Keratinocyte (primary cell): Measurements from ENCODE around the gene SAMD4A. TPM values are rescaled to one million over a fixed set of nuclear protein-coding genes. Genes with fewer than 3 reads are reported as not detected.

Experiments
- DNase-seq: peaks from one replicate; pipeline ENCODE4 v3.0.0-alpha.2; 2011; ENCODE audit warnings: low read depth, missing footprints, low spot score
- FAIRE-seq: peaks from 2 replicates; lab custom pipeline; 2011; peaks lifted over from hg19 to GRCh38; lab: Jason Lieb, UNC
- H2AFZ ChIP-seq: 2 replicates; pipeline ENCODE4 v1.6.0; 2012; ENCODE audit warnings: low read length, control low read depth, inconsistent platforms; ENCODE audit not compliant: control insufficient read depth
- H3K27ac ChIP-seq: 2 replicates; pipeline ENCODE4 v1.5.1; 2011; ENCODE audit warnings: low read length; ENCODE audit not compliant: control insufficient read depth, insufficient read depth
- H3K27me3 ChIP-seq: 3 replicates; pipeline ENCODE4 v1.6.0; 2011; ENCODE audit warnings: low read length; ENCODE audit not compliant: control insufficient read depth, insufficient read depth; ENCODE audit errors: extremely low read depth
- H3K36me3 ChIP-seq, 2 experiments: 2 replicates in 1 of 2; 3 replicates in 1 of 2; pipeline ENCODE4 v1.5.1; 2011; ENCODE audit warnings: low read length in 2 of 2, mild to moderate bottlenecking in 1 of 2; ENCODE audit not compliant: control insufficient read depth in 2 of 2, insufficient read depth in 2 of 2; ENCODE audit errors: extremely low read depth in 1 of 2
- H3K4me1 ChIP-seq: 3 replicates; pipeline ENCODE4 v1.5.1; 2011; ENCODE audit warnings: low read length; ENCODE audit not compliant: control insufficient read depth, insufficient read depth; ENCODE audit errors: extremely low read depth
- H3K4me2 ChIP-seq: 3 replicates; pipeline ENCODE4 v1.6.0; 2011; ENCODE audit warnings: low read depth, low read length; ENCODE audit not compliant: control insufficient read depth, insufficient read depth; ENCODE audit errors: extremely low read depth
- H3K4me3 ChIP-seq, 3 experiments: fragments of 200-600 bp in 1 of 3; sonication (generic) in 1 of 3; 2 replicates in 2 of 3; 3 replicates in 1 of 3; pipeline ENCODE4 v1.5.1; 2011 to 2016; ENCODE audit warnings: low read length in 3 of 3, mild to moderate bottlenecking in 3 of 3, control low read depth in 2 of 3, inconsistent platforms in 1 of 3, low read depth in 1 of 3, mixed read lengths in 1 of 3, mixed run types in 1 of 3, moderate library complexity in 1 of 3; ENCODE audit not compliant: control insufficient read depth in 2 of 3, insufficient read depth in 2 of 3; ENCODE audit errors: extremely low read depth in 1 of 3
- H3K79me2 ChIP-seq: 2 replicates; pipeline ENCODE4 v1.6.0; 2012; ENCODE audit warnings: low read length; ENCODE audit not compliant: control insufficient read depth, insufficient read depth
- H3K9ac ChIP-seq: 3 replicates; pipeline ENCODE4 v1.6.0; 2011; ENCODE audit warnings: low read length; ENCODE audit not compliant: control insufficient read depth, insufficient read depth; ENCODE audit errors: extremely low read depth
- H3K9me1 ChIP-seq: 3 replicates; pipeline ENCODE4 v1.6.0; 2011; ENCODE audit warnings: low read length; ENCODE audit not compliant: control insufficient read depth, insufficient read depth; ENCODE audit errors: extremely low read depth
- H3K9me3 ChIP-seq: 2 replicates; pipeline ENCODE4 v1.5.1; 2012; ENCODE audit warnings: low read depth, low read length; ENCODE audit not compliant: control insufficient read depth
- H4K20me1 ChIP-seq: 3 replicates; pipeline ENCODE4 v1.6.0; 2011; ENCODE audit warnings: low read length; ENCODE audit not compliant: control insufficient read depth, insufficient read depth; ENCODE audit errors: extremely low read depth
- CTCF ChIP-seq, 3 experiments: IDR thresholded peaks in 1 of 3; conservative IDR thresholded peaks in 1 of 3; optimal IDR thresholded peaks in 1 of 3; 2 replicates in 2 of 3; 3 replicates in 1 of 3; pipeline versions ENCODE3 to v1.5.1; 2011; ENCODE audit warnings: low read length in 3 of 3, mild to moderate bottlenecking in 3 of 3, moderate library complexity in 2 of 3, control low read depth in 1 of 3, inconsistent platforms in 1 of 3; ENCODE audit not compliant: insufficient read depth in 2 of 3; ENCODE audit errors: extremely low read depth in 1 of 3
- EZH2 ChIP-seq: IDR thresholded peaks from one replicate; pipeline ENCODE4 v1.6.1; 2012; ENCODE audit warnings: inconsistent platforms, mild to moderate bottlenecking, low read length, moderate library complexity
- dilution Hi-C: fragments of 300-500 bp; cut with MboI; formaldehyde crosslinking; loops from one replicate; pipeline ENCODE4 v1.7.0; 2020; ENCODE audit warnings: low sequenced_read_pairs; ENCODE audit not compliant: extremely low pct_ligation_motif_present
- polyA plus RNA-seq, 5 experiments: library from polyadenylated mRNA; depleted of rRNA in 3 of 5; stranded (reverse) in 3 of 5; stranded (forward) in 1 of 5; unstranded in 1 of 5; fragments of >200 nt; gene quantifications; 1 replicate in 1 of 5; 2 replicates in 3 of 5; 3 replicates in 1 of 5; pipeline versions ENCODE4 v1.2.1 to v1.2.3, GENCODE V29; 2011 to 2012; ENCODE audit warnings: missing spikeins in 2 of 5, low read depth in 1 of 5, low replicate concordance in 1 of 5

Gene SAMD4A
- polyA plus RNA-seq, 1 donor (not counting 4 experiments of a cell fraction or from before 2014, with no cell fraction given), result 16.2 TPM

- Histone ChIP-seq H3K4me2 (no peak overlapping the region), H3K4me3 (no peak overlapping the region), H3K79me2 (peaks cover 5% of the 10 kb centered on the region), H3K27ac (no peak overlapping the region), H3K9me1 (no peaks in the 10 kb centered on the region), H2AFZ (no peak overlapping the region), H3K9me3 (no peaks in the 10 kb centered on the region), H3K4me1 (no peaks in the 10 kb centered on the region), H4K20me1 (no peaks in the 10 kb centered on the region), H3K36me3 (peaks cover 0 to 7% of the 10 kb centered on the region in 2 experiments), H3K9ac (no peak overlapping the region), H3K27me3 (no peaks in the 10 kb centered on the region)
- no peak for FAIRE-seq
- no peak for TF ChIP-seq CTCF (optimal IDR thresholded peaks at IDR 0.05 in 1 of 3, IDR thresholded peaks at IDR 0.05 in 1 of 3, conservative IDR thresholded peaks at IDR 0.05 in 1 of 3; ENCODE audit: extremely low read depth in 1 of 3, insufficient read depth in 2 of 3, low read length in 3 of 3)
- TF ChIP-seq EZH2, result no peak
- no peak for DNase-seq
- dilution Hi-C loops, result no loop called here
These were observed 145.7 kb downstream of the SAMD4A start for GRCh38 chr14:54712465-54713200.

GRCh38 chr14:54713379-54713778 lies 146.5 kb downstream of the SAMD4A start:
- H3K9ac ChIP-seq, result no peak overlapping the region
- H3K27ac ChIP-seq, result no peak overlapping the region
- H3K27me3 ChIP-seq, result no peaks in the 10 kb centered on the region
- no peak for DNase-seq
- no peak overlapping the region for H2AFZ ChIP-seq
- H3K9me1 ChIP-seq, result no peaks in the 10 kb centered on the region
- no peak overlapping the region for H3K4me3 ChIP-seq
- dilution Hi-C loops, result no loop called here
- H3K4me1 ChIP-seq, result no peaks in the 10 kb centered on the region
- no peaks in the 10 kb centered on the region for H3K9me3 ChIP-seq
- peaks cover 0 to 9% of the 10 kb centered on the region in 2 experiments for H3K36me3 ChIP-seq
- no peak for TF ChIP-seq CTCF (optimal IDR thresholded peaks at IDR 0.05 in 1 of 3, IDR thresholded peaks at IDR 0.05 in 1 of 3, conservative IDR thresholded peaks at IDR 0.05 in 1 of 3; ENCODE audit: extremely low read depth in 1 of 3, insufficient read depth in 2 of 3, low read length in 3 of 3)
- no peak for TF ChIP-seq EZH2
- H4K20me1 ChIP-seq, result no peaks in the 10 kb centered on the region
- peaks cover 5% of the 10 kb centered on the region for H3K79me2 ChIP-seq
- H3K4me2 ChIP-seq, result no peak overlapping the region
- no peak for FAIRE-seq
